ENCODE measurements around the gene TEX26.
"Not testable (repeated sequence)": the region's sequence is repeated elsewhere in the genome, so short reads cannot be mapped to it uniquely, and the experiment has no call there.

Gene TEX26

DNA sequence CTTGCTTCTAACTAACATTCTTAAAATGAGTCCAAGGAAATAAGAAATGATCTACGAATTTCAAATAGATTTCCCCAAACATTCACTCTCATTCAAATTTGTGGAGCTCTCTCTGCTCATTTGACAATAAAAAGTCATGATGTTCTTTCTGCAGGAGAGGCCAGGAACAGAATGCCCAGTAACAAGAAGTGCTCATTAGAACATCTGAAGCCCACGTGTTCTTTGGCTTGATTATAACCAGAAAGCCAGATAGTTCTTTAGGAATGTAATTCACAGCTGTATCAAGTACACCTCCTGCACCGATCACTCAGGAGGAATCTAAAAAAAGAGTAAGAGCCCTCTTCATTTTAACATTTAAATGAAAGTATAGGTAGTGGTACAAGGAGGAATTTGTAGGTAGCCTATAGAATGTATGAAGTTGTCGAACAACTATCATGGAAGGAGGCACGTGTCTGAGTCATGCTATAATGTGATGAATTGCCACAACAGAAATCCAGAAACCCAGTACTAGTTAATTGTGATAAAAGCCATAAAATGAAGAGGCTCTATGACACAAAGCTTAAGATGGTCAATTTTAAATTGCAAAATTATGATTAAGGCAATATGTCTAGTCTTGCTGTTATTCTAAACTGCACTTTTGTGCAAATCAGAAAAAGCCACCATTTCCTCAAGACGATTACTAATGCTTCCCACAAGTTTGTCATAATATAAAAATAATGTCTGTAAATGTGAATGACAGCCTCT, 13.6 kb upstream of the TEX26 start:
- no peak for DNase-seq (ENCODE audit: low read depth in 2 of 2)

DNA sequence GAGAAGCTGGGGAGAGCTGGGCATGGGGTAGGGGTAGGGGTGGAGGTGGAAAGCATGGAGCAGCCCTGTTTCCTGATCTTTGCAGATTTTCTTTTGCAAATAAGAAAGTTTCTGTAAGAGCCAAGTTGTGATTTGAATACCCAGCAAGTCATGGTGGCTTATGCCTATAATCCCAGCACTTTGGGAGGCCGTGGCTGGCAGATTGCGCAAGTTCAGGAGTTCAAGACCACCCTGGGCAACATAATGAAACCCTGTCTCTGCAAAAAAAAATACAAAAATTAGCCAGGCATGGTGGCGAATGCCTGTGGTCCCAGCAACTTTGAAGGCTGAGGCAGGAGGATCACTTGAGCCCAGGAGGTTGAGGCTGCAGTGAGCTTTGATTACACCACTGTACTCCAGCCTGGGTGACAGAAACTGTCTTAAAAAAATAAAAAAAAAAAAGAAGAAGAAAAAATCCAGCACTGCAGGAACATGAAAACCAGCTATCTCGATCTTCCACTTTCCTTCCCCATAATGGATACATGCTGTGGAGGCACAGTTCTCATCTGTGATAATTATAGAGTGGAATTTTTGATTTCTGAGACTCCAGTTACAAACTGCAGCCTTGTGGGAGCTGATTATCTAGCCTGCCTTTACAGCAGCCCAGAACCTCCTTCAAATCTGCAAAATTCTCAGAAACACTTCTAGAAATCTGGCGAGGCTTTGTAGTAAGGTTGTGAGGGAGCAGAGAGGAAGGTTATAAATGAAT, 12.1 kb upstream of the TEX26 start:
- no peak for DNase-seq (ENCODE audit: low read depth in 2 of 2)

DNA sequence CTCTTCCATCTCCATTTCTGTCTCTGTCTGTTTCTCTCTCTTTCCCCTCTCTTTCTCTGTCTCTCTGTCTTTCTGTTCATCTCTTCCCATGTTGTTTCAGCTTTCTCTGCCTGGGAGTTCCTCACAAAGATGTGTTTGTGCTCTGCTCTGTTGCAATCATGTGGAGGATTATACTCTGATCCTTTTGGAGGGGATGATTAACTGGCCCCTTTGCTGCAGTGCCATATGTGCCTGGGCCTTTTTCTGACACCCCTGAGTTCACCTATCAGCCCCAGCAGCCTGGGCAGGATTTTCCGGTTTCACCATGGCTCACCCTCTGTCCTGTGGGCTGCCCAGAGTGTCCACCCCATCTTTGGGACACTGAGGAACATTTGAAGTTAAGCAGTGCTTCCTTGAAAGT, 9.0 kb upstream of the TEX26 start:
- DNase-seq (ENCODE audit: low read depth in 2 of 2) = no peak

DNA sequence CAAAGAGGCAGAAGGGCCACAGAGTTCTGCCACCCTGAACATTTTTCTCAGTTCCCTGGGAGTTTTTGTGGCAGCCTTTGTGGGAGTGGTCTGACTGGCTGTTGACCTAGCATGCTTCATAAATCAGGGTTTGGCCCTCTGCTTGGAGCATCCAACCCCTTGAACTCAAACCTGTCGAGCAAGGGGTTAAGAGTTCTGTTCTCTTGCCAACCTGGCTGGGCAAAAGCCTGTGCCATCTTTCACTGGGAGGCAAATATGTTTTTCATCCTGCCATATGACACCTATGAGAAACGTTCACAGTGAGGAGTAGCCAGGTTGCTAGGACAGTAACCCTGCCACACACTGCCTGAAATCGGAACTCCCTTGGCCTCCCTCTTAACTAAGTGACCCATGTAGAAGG, 7.7 kb upstream of the TEX26 start:
- no peak for DNase-seq (ENCODE audit: low read depth in 2 of 2)

DNA sequence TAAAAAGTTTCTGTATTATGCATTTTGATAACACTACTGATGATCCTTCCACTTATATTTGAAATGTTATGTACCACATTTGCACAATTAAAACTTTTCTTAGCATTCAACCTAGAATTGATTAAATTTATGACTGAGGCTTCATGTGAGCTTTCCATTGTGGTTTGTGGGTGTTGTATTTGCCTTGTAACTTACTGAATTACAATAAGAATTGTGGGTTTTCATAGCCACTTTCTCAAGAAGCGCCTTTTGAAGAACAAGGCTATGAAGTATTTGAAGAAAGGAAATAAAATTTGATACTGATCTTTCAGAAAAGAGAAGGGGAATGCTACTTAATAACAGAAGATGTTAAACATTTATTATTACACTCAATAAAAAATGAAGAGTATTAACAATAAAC, 7.0 kb upstream of the TEX26 start:
- DNase-seq (ENCODE audit: low read depth in 2 of 2) = no peak

DNA sequence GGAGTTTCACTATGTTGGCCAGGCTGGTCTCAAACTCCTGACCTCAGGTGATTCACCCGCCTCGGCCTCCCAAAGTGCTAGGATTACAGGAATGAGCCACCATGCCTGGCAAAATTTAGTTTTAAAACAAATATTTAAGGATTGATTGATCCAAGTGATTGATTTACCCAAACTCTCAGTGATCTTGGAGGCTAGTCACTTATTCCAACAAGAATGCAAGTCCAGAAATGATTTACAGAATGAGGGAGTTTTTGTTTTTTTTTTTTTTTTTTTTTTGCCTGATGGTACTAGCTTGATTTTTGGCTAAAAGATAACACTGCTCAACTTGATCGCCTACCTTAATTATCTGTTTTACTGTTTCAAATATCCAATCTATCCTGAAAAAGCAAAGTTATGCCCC, 5.7 kb upstream of the TEX26 start:
- no peak for DNase-seq (ENCODE audit: low read depth in 2 of 2)

DNA sequence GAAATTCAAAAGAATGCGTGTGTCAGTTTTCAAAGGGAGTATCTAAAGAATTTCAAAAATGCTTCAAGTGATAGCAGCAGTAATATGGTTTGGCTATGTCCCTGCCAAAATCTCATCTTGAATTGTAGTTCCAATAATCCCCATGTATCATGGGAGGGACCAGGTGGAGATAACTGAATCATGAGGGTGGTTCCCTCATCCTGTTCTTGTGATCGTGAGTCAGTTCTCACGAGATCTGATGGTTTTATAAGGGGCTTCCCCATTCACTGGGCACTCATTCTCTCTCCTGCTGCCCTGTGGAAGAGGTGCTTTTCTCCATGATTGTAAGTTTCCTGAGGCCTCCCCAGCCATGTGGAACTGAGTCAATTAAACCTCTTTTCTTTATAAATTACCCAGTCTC, 5.3 kb upstream of the TEX26 start:
- DNase-seq (ENCODE audit: low read depth in 2 of 2) = not testable (repeated sequence)

DNA sequence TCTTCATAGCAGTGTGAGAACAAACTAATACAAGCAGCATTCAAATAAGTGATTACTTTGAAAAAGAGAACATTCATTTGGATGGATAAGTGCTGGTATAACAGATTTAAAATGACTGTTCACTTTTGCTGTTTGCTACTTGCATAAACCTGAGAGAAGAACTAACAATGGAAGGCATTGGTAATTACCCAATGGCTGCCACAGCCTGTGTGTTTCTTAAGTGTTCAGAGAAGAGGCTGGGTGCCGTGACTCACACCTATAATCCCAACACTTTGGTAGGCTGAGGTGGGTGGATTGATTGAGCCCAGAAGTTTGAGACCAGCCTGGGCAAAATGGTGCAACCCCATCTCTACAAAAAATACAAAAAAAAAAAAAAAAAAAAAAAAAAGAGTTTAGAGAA, 4.9 kb upstream of the TEX26 start:
- no peak for DNase-seq (ENCODE audit: low read depth in 2 of 2)

DNA sequence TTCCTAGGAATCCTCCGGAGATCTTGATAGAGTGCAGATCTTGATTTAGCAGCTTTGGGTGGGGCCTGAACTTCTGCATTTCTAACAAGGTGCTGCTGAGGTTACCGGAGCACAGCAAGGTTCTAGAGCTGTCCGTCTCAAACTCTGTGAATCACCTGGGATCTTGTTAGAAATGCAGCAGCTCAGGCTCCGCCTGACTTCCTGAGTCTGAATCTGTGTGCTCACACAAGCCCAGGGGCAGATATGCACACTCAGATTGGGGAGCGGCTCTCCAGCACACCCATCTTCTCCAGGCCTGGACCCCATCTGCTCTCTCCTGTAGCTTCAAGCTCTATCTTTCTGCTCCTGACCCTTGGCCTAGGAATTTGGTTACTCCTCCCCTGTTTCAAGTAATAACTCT, 3.5 kb upstream of the TEX26 start:
- no peak for DNase-seq (ENCODE audit: low read depth in 2 of 2)

DNA sequence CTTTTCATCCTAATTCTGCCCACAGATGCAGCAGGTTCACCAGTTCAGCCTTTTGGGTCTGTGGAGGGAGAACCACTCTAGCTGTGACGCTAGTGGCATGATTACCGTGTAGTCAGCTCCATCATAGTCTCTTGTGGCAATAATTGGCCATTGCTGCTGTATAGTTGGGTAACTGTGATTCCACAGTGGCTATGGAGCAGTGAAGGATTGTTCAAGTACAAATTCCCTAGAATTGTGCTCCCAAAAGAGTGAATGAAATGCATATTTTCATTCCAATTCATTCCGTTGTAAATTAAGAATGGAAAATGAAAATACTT, 856 bp downstream of the TEX26 start:
- no peak for DNase-seq (ENCODE audit: low read depth in 2 of 2)

DNA sequence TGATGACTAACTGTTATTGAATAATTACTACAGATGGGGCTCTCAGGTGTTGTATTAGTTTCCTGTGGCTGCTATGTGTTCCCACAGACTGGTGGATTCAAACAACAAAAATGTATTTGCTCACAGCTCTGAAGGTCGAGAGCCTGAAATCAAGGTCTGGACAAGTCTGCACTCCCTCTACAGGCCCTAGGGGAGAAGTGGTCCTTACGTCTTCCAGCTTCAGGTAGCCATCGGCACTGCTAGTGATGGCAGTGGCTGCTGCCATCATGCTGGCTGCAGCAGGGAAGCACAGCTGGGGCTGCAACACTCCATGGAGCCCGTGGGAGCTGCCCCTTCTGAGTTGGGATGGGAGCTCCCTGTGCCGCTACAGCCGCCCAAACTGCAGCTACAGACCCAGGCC, 1.9 kb downstream of the TEX26 start:
- DNase-seq (ENCODE audit: low read depth in 2 of 2) = no peak

DNA sequence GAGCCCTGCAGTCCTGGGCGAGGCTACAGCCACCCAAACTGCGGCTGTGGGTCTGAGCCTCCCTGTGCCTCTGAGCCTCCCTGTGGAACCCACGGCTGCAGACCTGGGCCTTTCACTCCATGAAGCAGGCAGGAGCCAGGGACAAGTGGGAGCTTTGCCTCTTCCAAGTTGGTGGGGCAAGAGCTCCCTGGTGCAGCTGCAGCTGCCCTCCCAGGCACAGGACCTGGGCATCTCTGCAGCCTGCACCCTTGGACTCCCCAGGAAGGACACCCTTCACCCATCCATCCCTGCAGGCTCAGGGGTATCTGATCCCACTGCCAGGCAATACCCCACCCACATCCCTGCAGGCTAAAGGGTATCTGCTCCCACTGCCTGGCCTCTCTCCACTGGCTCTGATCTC, 2.3 kb downstream of the TEX26 start:
- DNase-seq (ENCODE audit: low read depth in 2 of 2) = no peak

DNA sequence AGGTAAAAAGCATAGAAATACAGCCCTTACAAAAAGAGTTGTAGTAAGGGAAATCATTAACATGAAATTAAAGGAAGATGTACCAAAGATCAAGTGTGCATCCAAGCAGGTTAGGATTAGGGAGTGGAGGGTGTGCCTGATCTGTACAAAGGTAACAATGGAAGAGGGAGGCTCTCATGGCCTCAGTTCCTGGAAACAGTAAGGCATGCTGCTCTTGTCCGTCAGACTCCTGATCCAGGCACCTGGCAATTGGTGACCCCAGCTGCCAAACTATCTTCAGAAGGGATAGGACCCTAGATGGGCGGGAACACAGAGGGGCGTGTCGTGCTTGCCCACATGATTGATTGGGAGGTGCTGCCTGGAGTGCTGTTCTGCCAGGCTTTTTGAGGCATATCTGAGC, 4.5 kb downstream of the TEX26 start:
- DNase-seq (ENCODE audit: low read depth in 2 of 2) = no peak

DNA sequence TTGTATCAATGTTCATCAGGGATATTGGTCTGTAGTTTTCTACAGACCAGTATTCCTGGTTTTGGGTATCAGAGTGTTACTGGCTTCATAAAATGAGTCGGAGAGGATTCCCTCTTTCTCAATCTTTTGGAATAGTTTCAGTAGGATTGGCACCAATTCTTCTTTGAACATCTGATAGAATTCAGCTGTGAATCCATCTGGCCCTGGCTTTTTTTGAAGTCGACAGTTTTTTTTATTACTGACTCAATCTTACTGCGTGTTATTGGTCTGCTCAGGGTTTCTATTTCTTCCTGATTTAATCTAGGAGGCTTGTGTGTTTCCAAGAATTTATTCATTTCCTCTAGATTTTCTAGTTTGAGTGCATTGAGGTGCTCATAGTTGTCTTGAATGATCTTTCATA, 11.4 kb downstream of the TEX26 start:
- no peak for DNase-seq (ENCODE audit: low read depth in 2 of 2)

DNA sequence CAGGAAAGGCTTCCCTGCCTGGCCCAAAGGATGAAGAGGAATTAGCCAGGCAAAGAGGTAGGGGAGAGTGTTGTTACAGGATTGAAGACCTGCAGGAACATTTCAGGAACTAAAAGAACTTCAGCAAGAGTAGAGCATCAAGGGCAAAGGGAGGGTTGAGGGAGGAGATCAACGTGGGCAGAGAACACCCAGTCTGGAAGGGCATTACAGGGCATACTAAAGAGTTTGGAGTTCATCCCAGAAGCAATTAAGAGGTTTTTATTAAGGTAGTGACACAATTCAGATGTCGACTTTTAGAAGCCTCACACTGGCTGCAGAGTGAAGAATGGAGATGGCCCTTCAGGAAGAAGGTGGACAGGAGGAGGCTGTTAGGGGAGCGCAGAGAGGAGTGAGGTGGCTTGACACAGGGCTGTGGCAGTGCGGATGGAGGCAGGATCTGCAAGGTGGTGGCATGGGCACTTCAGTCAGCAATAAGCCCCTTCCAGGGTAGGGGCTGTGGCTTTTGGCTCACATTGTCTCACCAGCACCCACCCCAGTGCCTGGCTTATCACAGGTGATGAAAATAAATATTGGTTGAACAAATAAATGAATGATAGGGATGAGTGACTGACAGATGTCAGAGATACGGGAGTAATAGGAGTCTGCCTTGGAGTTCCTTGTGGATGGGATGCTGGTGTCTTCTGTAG, 24.9 kb downstream of the TEX26 start:
- DNase-seq (ENCODE audit: low read depth in 2 of 2) = no peak

DNA sequence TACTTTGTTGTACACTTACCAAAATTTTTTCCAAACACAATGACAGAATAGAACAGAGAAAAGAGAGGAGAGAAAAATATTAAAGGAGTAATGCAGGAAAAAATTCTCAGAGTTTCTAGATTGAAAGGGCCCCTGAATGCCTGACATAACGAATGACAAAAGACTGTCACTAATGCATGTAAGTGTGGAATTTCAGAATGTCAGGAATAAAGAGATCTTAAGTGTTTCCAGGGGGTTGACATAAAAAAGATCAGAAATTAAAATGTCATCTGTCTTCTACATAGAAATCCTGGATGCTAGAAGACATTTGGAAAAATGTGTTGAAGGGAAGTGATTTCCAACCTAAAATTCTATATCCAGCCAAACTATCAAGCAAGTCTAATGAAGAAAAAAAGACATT, 27.2 kb downstream of the TEX26 start:
- no peak for DNase-seq (ENCODE audit: low read depth in 2 of 2)

DNA sequence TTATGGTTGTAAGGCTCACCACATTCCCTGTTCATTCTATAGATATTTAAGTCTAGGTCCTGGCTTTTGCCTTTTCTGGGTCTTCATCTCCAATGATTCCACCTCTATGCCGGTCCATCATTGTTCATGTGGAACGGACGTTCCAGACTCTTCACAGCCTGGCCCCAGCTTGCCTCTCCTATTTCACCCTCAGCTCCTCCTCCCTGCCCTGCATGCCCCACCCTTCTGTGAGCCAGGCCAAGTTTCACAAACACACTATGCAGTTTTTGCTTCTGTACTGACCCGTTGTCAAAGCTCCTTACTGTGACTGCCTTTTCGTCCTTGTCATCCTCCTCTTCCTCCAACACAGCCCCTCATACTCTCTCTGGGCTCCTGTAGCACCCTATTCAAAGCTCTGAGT, 31.3 kb downstream of the TEX26 start:
- no peak for DNase-seq (ENCODE audit: low read depth in 2 of 2)

DNA sequence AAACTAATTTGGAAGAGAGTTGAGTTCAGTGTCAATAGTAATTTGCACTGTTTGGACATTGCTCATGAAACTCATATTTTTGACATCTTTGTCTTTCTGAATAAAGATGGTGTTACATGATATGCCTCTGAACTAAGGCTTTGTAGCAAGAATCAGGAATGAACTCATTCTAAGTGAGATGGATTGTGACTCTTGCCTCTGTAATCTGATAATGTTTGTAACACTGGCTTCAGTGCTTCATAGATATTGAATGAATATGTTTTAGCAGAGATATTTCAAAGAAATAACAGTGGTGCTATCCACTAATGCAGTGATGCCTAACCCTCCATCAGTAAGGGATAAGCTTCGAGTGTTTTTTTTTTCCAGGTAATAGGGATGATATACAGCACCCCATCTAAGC, 32.9 kb downstream of the TEX26 start:
- DNase-seq (ENCODE audit: low read depth in 2 of 2) = no peak

DNA sequence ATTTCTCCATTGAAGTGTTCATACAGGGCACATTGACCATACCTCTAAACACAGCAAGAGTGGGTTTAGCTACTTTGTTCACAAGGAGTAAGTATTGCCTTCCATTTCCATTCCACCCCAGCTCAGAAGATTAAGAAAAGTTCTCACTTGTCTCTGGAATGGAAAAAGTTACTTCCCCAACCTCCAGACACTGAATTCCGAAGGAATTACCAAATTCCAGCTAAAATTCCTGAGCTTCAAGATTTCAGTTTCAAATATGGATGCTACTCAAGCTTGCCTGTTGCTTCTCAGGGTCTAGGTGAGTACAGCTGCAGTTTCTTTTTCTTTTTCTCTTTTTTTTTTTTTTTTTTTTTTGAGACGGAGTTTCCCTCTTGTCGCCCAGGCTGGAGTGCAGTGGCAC, 33.6 kb downstream of the TEX26 start:
- no peak for DNase-seq (ENCODE audit: low read depth in 2 of 2)

DNA sequence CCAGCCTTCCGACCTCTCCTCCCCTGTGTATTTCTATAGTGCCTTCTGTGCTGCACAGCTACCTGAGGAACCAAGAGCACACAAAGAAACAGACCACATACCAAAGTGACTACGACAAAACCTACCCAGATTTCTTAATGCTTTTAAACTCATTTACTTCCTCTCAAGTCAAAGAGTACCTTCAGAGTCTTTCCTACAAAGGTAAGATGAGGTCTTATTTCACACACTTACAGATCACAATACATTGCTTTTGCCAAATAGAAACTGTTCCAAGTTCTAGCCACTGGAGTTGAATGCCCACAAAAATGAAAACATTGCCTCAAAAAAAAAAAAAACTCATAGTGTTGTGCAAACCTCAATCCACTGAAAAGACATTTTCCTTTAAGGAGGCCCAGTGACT, 36.4 kb downstream of the TEX26 start:
- no peak for DNase-seq (ENCODE audit: low read depth in 2 of 2)

DNA sequence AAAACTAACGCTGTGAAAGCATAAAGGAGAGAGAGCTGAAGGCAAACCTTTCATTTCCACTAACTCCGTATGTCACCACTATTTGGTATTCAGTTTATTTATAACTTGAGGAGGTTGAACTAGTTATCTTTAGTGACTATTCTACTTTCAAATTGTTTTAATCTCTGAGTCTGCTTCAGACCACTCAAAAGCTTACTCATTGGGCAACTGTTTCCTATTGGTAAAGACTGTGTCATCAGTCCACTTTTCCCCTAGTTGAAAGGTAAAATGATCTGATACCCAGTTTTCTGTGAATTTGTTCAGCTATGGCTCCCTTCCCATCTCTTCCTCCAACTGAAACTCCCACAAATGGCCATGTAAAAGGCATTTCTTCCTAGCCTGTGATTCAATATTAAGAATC, 39.1 kb downstream of the TEX26 start:
- no peak for DNase-seq (ENCODE audit: low read depth in 2 of 2)

DNA sequence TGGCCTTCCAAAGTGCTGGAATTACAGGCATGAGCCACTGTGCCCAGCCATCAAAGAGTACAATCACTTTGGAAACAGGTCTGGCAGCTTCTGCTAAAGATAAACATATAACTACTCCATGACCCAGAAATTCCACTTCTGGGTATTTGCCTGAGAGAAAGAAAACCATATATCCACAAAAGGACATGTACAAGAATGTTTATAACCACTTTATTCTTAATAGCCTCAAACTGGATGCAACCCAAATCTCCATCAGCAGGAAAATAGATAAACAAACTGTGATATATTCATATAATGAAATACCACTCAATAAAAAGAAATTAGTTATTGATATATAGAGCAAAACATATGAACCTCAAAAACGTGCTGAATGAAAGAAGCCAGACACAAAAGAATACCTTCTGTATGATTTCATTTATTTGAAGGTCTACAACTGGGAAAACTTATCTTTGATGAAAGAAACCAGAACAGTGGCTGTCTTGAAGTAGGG, 40.5 kb downstream of the TEX26 start:
- no peak for DNase-seq (ENCODE audit: low read depth in 2 of 2)

DNA sequence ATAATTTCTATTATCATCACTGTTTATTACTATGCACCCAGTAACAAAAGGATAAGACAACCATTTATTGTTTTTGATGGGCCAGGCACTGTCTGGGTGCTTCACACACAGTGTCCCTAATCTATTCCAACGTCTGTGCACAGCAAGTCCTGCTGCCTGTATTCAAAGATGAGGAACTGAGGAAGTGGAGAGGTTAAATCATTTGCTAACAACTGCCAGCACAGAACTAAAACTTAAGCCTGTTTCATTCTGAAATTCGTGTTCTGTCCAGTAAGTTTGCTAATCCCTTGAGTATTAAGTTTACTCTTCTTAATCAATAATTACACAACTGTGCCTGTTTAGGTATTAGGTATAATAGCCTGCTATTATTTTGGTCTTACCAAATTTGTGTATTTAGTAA, 41.9 kb downstream of the TEX26 start:
- no peak for DNase-seq (ENCODE audit: low read depth in 2 of 2)
